NCI-H146 treated with DMSO at 0.1 percent for 48 hours (cell line): ENCODE data around the gene ANK3.
A peak's percentile ranks its signal among the peaks of the same experiment; 100 is the strongest.

Experiments
- DNase-seq: peaks from one replicate; lab custom pipeline; 2025; ENCODE audit not compliant: unreplicated experiment; lab: John Stamatoyannopoulos, UW

The ANK3 gene

DNA sequence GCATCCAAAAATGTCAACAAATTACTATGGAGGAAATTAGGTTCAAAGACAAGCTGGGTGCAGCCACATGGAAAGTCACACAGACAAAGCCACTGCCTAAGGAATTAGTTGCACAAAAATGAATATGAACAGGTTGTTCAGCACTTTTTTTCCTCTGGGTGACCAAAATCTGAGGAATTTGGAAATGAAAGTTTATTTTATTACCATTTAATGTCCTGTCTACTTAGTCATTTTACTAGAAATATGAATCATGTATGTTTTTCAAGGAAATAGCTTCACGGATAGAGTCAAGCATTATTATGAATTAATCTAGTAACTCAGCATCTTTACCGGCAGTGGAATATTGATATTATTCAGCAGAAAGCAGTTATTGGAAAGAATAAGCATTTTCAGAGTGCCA lies 106.3 kb downstream of the ANK3 start:
- DNase-seq, result no peak

DNA sequence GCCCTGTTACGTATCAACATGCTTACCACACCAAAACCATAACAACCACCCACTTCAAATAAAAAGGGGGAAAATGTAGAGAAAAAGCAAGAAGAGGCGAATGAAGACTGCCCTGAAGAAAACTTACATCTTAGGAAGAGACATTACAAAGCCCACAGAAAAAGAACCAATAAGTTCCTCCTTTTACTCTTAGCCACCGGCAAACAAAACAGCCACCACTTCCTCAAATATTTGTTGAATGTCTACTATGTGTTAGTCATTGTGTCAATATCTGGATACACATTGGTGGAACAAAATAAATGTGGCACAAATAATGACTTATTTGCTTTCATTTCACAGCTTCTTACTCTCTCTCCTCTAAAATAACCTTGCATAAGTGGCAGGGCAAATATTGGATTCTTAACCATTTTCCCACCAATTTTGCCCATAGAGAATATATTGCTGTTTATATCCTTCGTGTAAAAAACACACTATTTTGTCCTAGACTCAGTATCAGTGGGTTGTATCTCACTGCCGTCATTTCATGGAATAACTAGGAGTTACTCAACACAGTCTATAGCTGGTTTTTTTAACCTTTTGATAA lies 106.8 kb downstream of the ANK3 start:
- peak; percentile 31 for DNase-seq

DNA sequence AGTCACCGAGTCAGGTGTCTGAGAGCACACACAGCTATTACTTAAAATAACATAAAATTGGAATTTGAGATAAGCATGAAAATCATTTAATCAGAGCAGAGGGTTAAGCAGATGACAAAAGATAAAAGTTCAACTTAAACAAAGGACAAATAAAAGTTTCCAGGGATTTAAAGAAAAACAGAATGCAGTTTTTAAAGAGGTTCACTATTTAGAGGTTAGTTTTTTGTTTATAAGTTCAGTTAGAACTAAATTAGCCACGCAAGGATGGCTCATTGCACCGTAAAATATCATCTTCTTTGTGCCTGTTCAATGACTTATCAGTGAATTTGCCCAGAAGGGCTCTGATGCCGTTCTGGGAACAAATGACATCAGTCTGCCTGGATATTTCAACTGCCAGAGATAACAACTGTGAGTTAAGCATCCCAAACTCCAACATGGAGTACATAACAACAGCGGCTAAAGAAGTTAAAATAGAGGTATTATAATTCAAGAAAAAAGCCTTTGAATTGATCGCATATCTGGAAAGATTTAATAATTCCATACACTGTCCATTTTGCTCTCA lies 107.8 kb downstream of the ANK3 start:
- no peak for DNase-seq

DNA sequence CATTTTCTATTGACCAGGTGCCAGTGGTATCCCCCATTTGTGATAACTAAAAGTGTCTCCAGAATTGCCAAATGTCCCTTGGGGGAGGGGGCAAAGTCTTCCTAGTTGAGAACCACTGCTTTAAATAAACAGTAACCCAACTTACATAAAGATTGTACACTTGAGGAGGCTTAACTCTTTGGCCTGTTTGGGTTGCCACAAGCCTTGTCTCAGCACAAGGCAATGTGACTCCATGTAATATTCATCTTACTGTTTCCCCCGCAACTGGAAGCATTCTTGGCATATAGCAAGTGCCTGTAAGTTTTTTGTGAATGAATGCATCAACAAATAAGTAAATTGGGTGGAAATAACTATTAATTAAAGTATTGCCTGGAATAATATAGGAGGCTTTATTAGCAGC lies 108.3 kb downstream of the ANK3 start:
- no peak for DNase-seq

DNA sequence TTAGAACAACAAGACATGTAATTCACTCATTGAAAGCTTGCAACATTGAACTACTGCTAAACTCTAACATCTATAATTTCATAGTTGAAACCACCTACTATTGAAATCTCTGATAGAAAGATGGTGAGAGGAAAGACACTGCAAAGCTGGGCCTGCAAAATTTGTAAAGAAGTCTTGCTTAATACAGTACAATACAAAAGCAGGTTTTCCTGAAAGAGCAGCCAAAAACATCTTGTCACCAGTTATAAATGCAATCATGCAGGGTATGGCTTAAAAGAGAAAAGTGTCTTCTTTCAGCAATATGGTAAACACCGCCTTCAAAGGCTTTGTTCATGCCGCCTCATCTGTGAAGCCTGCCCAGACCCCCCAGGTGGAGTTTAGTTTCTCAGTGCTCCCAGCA lies 109.2 kb downstream of the ANK3 start:
- no peak for DNase-seq

DNA sequence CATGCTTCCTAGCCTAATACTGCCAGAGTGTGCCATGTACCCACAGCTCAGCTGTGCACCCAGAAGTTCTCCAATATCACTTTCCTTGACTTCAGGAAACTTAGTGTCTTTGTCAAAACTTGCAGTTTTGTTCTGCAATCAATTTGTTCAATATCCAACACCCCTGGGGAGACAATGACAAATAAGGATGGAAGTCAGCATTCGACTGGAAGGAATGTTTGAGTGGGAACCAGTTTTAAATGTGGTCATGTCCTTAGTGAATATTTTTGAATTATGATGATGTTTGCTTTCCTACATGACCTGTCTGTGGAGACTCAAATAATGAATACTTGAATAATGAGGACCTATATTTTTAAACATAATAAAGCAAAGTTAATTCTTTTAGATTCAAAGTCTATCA lies 112.0 kb downstream of the ANK3 start:
- no peak for DNase-seq

DNA sequence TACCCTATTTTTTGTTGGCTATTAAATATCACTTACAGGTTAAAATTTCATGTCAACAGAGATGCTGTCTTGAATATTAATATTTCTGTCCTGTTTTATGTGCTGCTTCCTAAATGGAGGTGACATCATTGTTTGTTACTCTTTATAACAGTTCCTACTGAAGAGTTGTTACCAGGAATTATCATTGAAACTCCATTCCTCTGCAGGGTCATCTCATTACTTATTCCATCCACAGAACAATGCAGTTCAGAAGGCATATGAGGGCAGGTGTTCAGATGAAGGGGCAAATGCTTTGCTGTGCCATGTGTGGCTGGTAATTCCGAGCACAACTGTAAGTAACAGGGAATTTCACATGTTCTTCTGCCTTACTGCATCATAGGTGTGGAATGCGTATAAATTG lies 113.4 kb downstream of the ANK3 start:
- no peak for DNase-seq

DNA sequence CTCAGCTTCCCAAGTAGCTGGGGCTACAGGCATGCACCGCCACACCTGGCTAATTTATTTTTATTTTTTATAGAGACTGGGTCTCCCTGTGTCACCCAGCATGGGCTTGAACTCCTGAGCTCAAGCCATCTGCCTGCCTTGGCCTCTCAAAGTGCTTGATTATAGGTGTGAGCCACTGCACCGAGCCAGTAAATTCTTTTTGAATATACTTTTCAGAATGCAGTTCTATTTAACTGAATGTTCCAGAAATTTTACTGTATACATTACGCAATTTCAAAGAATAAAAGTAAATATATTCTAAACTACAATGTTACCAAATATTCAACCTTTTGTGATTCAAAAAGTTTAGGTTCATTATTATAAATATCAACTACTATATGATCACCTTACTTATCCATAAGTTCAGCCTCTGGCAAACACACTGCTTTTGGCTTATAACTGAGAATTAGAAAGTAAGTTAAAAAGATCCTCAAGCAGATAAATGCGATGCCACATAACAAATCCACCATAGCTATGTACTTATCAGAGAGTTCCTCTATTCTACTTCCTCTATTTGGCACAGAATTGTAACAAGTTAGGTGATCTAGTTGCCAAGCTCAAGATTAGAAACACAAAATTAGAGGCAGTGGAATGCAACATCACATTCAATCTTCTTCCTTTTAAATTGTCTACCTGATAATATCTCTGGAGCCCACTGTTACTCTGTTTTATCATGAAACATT lies 118.2 kb downstream of the ANK3 start:
- no peak for DNase-seq

DNA sequence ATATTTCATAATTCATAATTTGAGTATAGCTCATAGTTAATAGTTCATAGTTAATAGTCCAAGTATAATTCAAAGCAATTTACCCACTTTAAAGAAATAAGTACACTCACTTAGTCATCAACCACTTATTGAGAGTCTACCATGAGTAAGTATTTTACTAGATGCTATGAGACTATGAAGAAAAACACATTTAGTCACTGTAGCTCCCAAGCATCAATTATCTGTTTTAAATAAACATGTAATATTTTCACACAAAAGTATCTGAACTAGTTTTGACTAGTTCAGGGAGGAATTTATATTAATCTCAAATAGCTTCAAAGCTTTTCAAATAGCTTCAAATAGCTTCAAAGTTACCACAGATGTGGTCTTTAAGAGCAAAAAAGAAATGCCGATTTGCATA lies 119.2 kb downstream of the ANK3 start:
- no peak for DNase-seq

DNA sequence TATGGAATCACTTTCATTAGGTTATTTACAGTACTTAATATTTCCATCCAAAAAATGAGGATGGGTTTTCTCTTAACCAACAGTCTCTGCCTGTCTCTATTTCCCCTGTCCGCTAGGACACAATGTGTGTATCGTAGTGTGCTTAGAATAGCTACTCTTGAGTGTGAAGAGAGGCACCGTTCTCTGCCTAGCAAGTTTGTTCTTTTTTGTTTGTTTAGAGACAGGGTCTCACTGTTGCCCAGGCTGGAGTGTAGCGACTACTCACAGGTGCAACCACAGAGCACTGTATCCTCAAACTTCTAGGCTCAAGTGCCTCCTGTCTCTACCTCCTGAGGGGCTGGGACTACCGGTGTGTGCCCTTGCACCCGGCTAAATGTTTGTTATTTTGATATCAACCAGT lies 121.9 kb downstream of the ANK3 start:
- no peak for DNase-seq

DNA sequence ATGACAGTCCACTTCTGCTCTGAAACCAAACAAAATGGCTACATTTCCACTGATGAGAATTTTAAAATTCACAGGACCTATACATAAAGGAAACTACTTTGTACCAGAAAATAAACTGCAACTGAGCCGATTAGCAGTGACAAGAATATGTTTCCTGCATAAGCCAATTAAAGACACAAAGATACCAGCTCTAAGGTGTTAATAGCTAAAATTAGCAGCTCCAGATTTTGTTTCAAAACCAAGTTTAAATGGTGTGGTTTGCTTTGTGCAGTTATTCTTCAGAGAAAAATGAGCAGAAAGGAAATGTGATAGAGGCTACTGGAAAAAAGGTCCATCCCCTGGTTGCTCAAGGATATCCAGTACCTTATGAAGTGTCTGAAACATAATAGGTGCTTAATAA lies 123.2 kb downstream of the ANK3 start:
- no peak for DNase-seq

DNA sequence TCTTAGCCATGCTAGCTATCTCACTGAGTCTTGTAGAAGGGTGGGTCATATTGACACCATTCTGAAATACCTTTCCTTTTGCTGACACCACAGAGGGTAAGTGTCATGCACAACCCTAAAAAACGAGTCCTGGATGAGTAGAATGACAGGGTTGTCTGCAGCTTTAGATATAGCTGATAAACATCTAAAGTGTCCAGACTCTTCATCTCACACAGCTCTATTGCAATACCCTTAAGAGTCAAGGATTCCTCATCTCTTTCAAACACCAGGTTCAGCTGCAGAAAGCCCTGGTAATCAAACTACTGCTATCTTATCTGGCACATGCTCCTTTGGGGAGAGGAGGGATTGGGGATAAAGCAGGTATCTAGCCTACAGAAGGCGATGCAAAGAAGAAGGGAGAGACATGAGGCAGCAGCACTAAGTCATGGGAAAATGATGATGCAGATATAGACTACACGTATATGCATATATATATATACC lies 127.0 kb downstream of the ANK3 start:
- no peak for DNase-seq

DNA sequence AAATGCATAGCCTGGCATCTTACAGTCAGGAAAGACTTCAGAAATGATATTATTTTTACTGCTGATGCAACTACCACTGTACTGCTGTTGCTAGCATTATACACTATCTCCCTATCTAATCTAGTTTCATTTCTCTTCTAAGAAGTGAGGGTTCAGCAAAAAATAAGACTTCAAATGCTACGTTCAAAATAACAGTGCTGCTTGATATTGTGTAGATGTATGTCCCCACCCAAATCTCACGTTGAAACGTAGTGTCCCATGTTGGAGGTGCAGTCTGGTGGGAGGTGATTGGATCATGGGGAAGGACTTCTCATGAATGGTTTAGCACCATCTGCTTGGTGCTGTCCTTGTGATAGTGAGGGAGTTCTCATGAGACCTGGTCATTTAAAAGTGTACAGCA lies 129.4 kb downstream of the ANK3 start:
- no peak for DNase-seq

DNA sequence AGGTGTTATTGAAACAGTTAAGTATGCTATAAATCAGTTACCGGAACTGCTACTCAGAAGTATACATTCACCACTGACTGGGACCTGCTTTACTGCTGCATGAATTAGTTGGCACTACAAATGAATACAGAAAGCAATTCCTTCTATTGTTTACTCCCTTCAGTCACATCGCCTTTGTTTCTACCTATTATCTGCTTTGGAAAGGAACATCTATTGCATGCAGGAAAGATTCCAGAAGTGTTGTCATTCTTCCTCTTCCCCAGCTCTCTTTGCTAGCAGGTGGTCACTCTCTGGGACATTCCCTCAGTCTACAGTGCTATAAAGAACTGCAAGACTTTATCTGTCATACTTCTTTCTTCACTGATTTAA lies 131.3 kb downstream of the ANK3 start:
- no peak for DNase-seq

DNA sequence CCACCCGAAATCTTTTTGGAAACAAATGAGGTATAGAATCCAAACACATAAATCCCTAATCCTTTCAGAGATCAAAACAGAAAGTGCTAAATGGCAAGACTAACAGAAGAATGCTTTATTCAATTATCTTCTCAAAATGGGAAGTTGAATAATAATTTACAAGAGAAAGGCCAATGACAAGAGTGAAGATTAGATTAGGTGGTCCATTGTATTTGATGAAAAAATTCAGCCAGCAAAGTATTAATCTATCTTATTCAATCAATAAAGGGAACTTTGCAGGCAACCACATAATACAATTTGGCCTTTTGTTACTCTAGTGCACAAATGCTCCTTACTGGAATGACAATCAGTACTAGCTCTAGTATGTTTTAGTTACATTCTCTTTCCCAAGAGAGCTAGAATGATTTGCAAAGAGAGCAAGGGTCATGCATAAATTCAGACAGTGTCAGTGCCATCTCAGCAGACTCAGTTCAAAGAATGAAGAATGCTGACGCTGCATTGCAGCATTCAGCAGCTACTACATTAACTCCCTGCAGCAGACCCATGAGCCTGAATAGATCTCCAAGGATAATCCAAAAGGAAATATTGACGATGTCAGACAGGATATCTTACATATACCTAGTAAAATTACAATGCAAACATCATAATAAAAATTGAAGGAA lies 131.8 kb downstream of the ANK3 start:
- DNase-seq, result no peak

DNA sequence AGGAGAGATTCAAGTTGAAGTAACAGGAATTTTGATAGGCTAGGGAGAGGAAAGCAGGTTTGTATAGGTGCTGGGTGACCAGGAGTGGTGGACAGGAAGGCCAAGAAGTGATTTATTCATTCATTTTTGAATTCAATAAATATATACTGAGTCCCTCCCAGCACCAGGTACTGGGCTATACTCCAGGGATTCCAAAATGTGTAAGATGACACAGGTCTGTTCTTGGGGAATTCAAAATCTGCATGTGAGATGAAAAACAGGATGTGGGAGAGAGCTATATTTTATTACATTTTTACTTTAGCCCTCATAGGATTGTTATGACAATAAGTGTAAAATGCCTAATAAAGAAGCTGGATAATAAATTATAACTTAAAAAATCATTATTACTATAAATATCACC lies 134.9 kb downstream of the ANK3 start:
- no peak for DNase-seq

DNA sequence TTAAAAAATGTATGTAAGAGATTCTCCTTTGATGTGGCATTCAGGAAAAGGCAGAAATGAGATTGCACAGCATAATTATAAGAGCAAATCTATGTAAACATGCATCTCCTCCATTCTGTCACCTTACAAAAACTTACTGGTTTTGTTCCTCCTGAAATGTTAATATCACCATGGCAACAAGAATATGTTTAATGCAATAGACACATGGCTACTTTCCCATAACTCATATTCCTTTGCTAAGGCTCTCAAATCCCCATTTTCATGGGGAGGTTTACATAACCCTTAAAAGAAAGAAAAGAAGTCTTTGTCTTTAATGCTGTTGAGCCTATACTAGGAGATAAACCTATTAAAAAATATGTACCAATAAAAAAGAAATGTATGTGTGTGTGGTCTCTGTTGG lies 136.2 kb downstream of the ANK3 start:
- no peak for DNase-seq

DNA sequence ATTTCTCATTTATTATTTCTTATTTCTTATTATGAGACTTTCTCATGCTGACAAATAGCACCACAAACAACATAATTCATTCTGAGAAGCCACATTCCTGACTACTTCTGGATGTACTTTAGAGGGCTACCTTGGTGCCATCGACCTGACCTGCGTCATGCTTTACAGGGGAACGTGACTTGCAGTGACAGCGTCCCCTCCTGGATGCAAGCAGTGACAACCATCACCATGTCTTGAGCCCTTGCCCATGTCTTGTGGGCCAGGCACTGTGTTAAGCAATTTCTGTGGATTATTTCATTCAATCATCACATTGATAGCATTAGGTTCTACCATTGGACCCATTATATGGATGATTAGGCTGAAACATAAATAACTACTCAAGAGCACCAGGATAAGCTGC lies 137.0 kb downstream of the ANK3 start:
- no peak for DNase-seq

DNA sequence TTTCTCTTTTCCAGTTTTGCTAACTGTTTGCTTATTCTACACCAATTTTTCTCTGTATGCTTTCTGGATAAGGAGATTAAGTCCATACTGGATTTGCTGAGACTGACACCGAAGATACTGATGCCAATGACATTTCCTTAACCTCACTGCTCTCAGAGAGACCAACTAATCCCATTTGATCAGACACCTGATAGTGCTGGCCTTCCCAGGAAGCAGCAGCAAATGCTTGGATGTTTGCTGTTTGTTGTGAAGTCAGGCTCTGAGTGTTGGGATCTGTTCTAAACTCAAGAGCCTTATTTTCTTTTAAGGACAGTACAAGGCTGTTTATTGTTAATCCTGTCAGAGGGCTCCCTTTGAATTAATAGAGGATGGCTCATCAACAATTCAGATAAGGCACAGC lies 143.3 kb downstream of the ANK3 start:
- DNase-seq, result no peak

DNA sequence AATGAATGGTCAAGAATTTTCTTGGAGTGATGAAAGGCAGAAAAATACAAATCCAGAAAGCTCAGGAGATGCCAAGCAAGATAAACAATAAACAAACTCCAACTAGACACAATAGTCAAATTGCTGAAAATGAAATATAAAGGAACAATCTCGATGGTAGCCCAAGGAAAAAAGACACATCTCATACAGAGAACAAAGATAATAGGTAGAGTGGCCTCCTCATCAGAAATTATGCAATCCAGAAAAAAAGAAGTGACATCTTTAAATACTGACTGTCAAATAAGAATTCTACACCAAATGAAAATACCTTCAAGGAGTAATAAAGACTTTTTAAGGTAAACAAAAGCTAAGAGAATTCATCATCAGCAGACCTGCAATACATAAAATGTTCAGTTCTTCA lies 150.4 kb downstream of the ANK3 start:
- no peak for DNase-seq

DNA sequence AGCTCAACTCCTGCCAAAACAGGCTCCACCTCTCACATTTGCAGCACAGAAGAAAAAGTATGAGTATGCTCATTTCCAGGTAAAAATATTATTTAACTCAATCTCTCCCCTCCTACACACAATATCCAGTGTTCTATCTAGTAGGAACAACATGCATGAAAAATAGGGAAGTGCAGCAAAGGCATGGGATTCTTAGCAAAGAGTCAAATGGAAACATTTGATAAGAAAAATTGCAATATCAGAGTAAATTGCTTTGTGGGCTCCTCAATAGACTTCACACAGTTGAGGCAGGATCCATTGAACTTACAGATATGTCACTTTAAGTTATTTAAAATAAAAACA lies 150.9 kb downstream of the ANK3 start:
- no peak for DNase-seq

DNA sequence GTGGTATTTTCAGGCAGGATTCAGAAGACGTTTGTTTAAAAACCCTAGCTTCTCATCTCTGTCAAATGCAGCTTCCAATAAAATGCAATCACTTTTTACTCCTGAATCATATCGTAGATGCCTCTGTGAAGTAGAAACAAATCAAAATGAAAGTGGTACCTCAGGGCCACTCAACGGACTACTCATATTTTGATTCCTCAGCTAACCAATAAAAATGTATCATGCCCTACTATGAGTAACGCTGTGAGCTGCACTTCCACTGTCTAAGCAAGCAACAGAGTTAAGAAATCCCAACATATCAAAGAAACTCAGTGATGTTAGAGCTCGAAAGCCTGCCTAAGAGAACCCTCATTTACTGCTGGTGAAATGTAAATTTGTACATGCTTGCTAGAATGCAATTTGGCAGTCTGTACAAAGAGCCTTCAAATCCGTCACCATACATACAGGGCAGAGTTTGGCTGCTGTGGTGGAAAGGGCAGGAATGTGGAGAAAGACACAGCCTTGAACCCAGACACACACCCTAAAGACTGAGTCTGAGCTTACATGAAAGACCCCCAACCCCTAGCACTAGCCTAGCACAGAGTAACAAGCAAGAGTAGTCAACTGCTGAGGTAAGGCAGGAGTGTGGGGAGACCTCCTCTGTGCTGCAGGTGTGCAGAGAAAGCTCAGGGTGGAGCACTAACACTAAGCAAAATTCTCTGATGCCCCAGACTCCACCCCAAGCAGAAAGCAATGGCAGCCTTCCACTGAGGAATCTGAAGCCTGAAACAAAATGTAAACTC lies 151.5 kb downstream of the ANK3 start:
- DNase-seq, result no peak
